NB4 (cell line): ENCODE results near the gene UBL7.

Experiments used
- CTCF ChIP-seq: IDR thresholded peaks from one replicate; pipeline ENCODE4 v1.5.1; 2012; ENCODE audit warnings: low read depth, low read length
- POLR2A ChIP-seq: IDR thresholded peaks from 2 replicates; pipeline ENCODE4 v1.6.1; 2011; ENCODE audit warnings: mild to moderate bottlenecking; ENCODE audit not compliant: insufficient read length; ENCODE audit errors: extremely low read depth

DNA sequence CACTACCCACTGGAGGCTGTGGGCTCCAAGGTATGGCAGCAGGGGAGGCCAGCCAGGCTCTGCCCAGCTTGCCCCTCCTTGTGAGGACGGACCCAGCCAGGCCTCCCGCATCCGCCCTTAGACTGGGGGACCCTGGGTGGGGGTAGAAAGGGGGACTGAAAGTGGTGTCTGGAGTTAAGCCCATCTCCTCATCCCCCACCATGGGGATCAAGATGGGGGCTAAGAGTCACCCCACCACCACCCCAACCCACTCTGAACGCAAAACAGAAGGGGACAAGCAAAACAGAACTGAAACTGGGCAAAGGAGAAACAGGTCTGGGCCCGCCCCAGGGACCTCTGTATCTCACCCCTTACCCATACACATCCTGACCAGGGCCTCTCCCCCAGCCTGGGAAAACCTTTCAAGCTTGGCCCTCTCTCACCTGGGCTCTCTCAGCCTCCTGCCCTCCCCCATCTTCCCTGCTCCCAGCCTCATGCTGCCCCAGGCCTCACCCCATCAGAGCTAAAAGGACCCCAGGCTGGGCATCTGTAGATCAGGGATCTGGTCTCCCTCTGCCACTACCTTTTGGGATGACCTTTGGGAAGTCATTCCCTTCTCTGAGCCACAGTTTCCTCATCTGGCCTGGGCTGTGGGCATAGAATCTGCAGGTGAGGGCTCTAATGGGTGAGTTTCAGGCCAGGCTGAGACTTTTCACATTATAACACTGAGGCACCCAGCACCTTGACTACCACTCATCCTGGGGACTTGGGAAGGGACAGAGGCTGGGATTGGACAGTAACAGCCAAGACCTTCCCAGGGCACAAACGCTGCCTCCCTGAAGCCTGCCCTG lies 63.5 kb downstream of the UBL7 start:
- TF ChIP-seq CTCF (no peak), POLR2A (no peak)
